GM21381 (cell line): ENCODE data around the gene PCED1B.
A peak's percentile ranks its signal among the peaks of the same experiment; 100 is the strongest.

Experiments
- ATAC-seq: cut with Tn5 transposase; IDR thresholded peaks from one replicate; pipeline ENCODE4 v1.9.1; 2021; ENCODE audit warnings: mild to moderate bottlenecking, moderate library complexity; ENCODE audit not compliant: unreplicated experiment

PCED1B gene

DNA sequence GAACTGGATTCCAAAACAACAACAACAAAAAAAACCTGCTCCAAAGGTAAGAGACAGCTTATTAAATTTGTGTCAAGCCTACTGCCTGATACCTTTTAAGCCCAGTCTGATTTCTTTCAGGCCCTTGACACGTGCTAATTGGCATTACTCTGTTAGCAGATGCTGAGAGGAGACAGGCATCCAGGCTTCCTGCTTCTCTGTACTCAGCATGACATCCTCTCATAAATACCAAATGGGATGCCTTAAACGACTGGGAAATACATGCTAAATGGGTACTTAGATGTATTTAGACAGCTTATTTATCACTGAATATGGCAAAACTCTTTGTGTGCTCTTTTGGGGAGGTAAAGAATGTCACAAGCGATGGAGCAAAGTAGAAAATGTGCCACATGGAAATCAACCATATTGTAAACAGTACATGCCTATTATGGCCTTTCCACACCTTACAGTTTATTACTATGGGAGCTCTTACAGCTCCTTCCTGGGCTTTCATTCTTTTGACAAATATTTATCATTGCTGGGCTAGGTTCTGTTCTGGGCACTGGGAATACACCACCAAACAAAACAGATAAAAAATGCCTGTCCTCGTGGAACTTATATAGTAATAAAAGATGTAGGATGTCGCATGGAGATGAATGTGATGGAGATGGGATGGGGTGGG lies 11.5 kb upstream of the PCED1B start:
- ATAC-seq: no peak

DNA sequence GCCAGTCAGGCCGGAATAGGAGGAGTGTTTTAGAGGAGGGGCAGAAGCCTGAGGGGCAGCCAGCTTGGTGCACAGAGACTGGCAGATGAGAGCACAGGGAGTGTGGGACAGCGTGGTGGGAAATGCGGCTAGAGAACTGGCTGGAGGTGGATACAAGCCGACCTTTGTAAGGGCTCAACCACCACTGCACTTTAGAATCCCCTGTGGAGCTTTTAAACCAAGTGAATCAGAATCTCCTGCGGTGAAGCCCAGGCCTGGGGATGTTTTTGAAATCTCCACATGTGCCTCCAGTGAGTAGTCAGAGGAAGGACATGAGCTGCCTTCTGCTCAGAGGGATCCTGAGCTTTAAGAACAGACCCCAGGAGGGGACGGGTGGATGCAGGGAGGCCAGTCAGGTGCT lies 10.9 kb upstream of the PCED1B start:
- no peak for ATAC-seq

DNA sequence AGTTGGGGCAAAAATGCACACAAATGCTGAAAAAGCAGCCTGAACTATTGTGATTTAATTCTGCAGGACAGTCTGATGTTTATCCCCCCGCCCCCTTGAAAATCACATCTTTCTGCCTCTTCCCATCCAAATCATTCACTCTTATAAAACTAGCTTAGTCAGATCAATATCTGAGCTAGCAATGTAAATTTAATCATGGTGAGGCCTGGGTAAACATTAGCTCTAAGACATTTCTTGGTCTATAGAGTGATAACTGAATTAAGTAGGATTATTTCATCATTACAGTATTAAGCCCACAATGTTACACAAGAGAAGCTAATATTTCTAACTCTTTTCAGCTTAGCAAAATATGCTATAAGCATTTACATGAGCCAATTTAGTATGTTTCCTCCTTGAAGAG lies 9.1 kb upstream of the PCED1B start:
- no peak for ATAC-seq

DNA sequence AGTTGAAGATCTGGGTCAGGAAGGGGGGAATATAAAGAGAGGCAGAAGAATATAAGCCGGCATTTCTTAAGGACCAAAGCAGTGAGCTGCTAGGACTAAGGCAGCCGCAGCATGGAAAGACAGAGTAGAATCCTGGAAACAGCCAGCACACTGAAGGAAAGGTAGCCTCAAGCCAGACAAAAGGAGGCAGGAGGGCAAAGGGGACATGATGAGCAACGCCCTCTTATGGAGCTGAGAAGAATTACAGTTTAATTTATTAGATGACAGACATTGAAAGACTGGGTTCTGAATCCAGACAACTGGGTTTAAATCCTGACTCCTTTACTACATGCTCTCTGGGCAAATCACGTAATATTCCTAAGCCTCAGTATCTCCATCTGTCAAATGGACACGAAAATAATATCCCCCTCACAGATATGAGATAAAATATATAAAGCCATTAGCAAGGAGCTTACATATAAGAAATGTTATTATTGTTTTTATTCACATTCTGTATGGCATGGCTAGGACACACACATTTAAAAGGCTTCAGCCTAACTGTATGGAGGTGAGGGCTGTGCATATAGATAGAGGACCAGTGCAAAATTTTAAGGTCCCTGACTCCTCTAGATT lies 8.1 kb upstream of the PCED1B start:
- ATAC-seq: no peak

DNA sequence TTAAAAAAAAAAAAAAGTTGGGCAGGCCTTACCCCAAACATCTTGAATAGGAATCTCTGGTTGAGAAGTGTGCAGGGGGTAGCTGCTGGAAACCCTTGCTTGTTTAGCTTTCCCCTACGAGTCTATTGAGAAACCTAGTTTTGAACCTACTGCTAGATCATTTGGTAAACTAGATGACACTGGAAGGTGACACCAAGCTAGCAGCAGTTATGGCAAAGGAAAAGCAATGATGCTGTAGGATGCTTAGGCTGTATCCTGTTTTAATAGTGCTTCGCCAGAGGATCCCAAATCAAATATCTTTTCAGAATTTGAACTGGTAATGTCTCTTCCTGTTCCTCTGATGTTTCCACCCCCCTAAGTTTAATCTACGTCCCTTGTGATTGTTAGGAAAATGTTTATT lies 5.5 kb upstream of the PCED1B start:
- ATAC-seq: no peak

DNA sequence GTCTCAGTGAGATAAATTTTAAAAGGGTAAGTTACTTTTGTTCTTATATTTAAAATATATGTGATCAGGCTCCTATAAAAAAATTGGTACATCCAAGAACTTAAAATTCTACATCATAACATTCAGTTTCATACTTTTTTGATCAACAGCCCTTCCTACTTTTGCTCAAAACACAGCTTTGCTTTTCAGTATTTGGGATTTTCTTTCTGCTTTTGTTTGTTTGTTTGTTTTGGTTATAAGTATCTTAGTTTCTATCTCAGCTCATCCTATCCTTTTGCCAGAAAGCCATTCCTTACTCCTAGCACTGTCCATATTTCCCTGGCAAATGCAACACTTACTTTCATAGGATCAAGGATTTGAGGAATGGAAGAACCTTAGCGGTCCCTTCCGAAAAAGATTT lies 4.7 kb upstream of the PCED1B start:
- ATAC-seq: no peak

DNA sequence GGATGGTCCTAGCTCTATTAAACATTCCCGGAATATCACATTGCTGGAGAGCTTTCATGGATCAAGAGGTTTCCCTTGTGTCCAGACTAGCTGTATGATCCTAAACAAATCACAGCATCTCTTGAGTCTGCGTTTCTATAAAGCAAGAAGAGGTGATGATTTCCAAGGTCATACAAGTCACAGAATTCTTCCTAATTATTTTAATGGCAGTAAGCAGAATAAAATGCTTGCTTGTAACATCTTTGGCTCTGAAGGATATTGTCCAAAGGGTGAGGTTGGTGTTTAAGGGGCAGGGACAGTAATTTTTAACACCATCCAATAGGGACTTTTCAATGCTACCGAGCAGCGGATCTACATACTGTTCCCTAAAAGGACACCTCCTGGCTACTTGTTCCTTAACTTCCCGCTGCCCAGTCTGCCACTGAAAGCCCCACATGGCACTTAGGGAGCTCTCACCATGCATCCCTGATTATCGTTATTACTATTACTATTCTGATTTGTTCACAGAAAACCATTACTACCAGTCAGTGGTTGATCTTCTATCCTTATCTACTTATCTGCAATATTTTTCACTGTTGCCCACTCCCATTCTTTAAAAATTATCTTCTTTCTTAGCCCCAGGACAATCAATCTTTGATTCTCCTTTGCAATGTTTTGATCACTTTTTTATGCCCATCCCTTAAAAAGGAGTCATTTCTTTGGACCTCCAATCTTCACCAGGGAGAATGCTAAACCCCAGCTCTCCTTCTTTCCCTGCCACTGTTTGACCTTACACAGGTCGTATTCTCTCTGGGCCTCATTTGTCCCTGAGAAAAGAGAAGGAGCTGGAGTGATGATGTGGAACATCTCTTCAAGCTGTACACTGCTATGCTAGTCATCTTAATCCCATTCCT lies 4.0 kb upstream of the PCED1B start:
- no peak for ATAC-seq

DNA sequence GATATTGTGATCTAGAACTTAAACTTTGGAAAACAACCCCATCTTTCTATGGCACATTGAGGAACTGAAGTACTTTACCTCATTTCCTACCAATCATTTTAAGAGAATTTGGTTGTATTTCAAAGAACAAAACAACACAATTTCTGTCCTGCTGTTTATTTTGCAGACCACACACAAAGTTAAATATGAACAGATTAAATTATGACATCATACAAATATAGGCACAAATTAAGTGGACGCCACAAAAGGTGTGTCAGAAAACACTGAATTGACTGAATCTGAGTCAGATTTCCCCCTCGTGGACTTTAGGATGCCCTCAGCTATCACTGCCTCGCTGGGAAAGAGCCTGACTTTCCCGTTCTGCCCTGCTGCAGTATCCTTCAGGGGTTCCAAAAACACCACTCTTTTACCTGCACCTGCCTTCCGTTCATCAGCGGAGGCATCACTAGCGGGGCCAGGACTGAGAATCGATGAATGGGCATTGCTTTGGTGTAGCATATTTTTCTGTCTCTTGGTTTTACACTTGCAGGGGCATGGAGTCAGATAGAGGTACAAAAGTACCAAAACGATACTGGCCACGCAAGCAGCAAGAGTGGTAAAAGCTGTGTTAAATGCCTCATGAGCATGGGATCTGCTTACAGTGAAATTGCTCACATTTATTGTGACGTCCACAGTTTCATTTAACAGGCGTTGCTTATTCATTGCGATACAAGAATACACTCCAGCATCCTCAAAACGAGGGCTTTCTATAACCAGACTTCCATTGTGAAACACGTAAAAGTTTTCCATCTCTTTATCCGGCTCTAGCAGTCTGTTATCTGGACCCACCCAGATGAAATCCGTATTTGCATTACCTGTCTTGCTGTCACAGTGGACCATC lies 2.0 kb upstream of the PCED1B start:
- no peak for ATAC-seq

DNA sequence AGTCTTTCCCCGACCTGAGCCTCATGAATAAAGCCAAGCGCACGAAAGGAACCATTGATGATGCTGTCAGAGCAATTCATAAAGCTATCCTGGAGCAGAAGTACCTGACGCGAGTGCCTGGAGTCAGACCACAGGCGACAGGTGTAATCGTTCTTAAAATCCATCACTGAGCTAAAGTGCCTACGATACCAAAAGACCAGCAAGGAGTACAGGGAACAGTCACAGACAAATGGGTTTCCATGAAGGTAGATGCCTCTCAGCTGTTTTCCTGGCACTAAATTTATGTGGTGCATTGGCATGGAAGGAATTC lies 1.4 kb upstream of the PCED1B start:
- no peak for ATAC-seq

DNA sequence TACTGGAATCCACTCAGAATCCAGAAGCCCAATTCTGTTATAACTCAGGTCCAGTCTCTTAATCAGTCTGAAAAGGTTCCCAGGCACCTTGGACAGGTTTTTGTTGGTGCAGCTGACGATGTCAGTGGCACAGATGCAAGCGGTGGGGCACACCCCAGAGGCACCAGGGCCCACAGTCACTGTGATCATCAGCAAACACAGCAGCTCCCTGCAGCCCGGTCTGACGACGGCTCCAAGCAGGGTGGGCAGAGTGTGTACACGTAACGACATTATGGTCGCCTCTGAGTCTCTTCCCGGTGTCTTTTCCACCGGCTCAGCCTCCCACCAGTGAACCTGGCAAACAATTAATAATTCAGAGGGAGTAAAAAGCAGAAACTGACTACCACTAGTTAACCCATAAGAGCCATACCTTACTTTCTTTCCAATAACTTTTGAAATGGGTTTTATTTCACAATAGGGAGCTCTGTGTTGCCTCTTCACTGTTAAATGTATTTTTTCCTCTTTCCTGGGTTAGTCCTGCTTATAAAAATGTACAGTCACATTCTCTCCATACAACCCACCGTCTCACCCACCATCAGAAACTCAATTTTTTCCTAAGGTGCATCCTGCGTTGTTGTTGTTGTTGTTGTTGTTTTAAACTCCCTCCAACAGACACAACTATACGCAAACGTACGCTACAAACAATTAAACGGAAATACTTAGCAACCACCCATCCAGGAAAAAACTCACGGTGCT lies 521 bp upstream of the PCED1B start:
- no peak for ATAC-seq

DNA sequence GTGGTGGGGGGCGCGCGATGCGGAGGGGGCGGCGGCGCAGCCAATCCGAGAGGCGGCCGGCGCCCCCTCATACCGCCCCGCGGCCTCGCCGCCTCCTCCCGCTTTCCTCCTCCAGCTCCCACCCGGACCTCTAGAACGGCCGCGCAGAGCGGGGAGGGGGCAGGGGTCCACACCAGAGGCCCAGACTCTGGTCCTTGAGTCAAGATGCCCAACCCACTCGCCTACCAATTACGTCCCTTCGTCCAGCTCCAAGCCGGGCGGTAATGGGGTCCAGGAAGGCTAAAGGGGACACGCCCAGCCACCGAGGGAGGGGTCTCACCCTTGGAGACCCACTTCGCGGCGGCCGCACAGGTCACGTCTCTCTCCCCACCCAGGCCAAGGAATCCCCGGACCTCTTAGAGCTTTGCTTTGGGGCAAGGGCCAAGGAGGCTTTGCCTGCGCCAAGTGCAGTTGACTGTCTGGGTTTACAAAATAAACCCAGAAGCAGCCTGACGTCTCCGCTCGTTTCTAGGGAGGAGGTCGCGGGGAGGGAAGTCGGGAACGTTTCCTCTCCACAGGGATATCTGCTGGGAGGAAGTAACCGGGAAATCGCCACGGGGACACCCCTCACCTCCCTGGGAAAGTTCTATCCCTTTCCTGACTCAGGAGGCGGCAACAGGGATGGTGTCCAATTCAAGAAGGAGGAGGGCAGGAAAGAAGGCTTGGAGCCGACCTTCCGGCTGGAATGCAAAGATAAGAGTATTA lies 732 bp downstream of the PCED1B start:
- peak; percentile 5 for ATAC-seq

DNA sequence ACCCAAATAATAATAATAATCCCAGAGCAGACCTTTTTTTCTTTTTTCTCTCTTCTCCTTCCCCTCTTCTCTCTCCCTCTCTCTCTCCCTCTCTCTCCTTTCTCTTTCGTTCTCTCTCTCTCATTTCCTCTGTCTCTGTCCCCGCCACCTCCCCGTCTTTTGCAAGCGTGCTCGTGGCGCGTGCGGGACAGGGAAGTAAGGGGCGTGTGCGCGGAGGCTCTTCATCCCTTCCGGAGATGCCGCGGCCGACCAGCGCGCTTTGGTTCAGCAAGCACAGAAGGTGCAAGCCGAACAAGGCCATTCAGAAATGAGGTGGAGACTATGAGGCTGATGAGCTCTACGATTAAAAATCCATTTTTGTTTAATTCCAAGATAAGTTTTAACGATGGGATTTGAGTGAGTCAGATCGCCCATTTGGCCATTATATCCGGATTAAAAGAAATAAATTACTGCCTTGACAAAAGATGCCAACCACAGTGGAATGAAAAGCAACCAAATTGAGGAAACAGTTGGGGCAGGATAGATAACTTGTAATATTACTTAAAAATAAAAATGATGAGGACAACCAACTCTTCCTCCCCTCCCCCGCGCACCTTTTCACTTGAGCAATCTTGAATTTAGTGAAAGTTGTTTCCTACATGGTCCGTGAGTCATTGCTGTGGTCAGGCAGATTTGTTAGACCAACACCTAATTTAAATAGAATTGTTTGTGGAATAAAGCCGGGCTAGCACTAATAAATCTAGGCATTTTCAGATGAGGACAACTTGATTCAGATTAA lies 1.5 kb downstream of the PCED1B start:
- no peak for ATAC-seq

DNA sequence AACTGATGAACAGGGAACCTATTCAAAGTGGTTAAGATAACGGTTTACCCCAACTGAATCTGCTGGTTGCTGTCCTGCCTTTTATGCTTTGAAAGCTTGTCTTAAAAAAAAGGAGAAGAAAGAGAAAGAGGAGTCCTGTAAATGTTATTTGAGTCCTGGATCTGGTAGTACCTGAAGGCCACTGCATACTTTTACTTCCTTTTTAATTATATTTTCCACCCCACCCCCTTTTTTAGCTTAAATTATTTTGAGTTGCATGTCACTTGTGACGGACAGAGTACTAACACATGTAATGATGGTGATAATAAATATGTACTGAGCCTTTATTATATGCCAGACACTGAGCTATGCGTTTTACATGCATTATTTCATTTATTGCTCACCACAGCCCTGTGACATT lies 2.9 kb downstream of the PCED1B start:
- no peak for ATAC-seq

DNA sequence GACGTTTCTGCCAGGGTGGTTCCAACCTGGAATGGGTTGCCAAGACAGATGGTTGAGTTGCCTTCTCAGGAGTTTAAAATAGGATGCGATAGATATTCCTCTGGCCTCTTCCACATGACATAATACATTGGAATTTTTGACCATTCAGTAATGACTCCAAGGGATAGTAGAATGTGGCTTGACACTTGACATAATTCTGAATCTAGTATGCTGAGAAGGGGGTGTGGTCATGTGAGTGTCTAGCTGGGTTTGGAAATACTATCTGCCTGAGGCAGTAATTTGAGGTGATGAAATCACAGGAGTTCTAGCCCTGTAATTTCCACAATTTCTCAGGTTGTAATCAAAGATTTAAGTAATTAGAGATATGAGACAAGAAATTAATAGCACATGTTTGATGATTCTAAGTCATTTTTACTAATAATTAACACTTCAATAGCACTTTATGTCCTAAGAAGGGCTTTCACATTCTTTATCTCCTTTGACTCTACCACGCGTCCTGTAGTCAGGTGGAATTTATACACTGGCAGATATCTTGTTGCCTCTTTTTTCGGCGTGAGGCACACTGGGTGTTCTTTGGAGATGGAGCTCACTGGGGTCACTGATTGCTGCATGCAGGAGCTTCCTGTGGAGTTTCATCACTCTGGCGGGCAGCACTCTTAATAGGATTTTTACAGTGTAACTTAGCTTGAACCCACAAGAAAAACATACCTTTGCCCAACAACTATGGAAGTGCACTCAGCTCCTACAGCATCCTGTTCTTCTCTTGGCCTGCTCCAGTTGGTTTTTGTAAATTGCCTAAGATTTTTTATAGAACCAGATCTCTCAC lies 3.6 kb downstream of the PCED1B start:
- ATAC-seq: no peak

DNA sequence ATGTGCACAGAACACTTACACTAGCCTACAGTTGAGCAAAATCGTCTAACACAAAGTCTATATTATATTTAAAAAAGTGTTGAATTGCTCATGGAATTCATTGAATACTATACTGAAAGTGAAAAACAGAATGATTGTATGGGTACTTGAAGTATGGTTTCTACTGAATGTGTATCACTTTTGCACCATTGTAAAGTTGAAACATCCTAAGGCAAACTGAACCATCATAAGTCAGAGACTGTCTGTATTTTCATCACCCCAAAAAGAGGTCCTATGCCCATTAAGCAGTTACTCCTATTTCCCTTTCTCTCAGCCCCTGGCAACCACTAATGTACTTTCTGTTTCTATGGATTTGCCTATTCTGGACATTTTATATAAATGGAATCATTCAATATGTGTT lies 4.8 kb downstream of the PCED1B start:
- ATAC-seq: no peak

DNA sequence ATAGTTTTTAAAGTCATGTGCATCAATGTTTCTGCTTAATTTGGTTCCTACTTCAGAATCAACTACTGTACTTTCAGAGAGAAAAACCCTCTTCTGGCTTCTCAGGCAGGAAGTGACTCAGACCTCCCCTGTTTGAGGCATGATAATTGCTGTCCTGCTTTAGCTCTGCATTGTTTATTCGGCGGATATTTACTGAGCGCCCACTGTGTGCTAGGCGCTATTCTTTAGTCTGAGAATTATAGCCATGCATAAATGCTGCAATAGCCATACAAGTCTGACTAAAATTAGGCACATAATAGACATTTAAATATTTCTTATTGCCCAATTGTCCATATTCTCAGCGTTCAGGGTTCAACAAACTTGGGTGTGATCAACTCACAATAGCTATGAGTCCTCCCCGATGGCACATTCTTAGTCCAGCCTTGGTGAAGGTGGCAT lies 6.4 kb downstream of the PCED1B start:
- ATAC-seq: no peak

DNA sequence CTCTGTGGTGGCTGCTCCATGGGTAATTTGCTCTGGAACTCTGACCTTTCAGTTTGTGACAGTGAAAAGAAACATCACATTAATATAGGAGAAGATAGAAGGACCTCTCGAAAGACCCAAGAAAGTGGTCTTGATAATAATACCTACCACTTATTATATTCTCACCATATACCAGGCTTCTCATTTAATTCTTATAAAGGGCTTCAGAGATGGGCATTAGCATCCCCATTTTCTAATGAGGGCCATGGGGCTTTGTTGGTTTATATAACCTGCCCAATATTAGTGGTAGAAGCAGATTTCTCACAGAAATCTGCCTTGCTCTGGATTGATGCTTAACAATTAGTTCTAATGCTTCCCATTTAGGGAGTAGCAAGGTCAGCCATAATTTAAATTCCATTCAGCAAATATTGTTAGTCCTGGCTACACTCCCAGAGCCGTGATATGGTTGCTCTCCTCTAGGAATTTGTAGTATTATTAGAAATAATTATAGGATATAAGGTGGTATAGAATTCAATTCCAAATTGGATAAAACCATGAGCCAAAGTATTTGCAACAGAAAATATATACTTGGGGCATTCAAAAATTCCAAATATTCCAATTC lies 7.8 kb downstream of the PCED1B start:
- no peak for ATAC-seq
